ENCODE results near the gene TUBB2A. TPM values are rescaled to one million over a fixed set of nuclear protein-coding genes. Genes with fewer than 3 reads are reported as not detected.

TUBB2A gene
- polyA plus RNA-seq, 1 of the 3 experiments (the other 2 are of a cell fraction): 199 TPM

GRCh38 chr6:3162565-3163247, 5.4 kb upstream of the TUBB2A start (continued):
- no peak for TF ChIP-seq EP300 (IDR thresholded peaks at IDR 0.05; ENCODE audit: borderline replicate concordance in 1 of 2, low read depth in 1 of 2, low read length in 1 of 2)
- TF ChIP-seq GABPA (IDR thresholded peaks at IDR 0.05; ENCODE audit: low read depth): no peak
- no peak for TF ChIP-seq TCF12 (IDR thresholded peaks at IDR 0.05)
- TF ChIP-seq NFIC (IDR thresholded peaks at IDR 0.05; ENCODE audit: borderline replicate concordance): no peak
- TF ChIP-seq RAD21 (IDR thresholded peaks at IDR 0.05; ENCODE audit: low read length): no peak; the same call in 1 of the 2 replicates
- no peak for TF ChIP-seq FOSL2 (IDR thresholded peaks at IDR 0.05; ENCODE audit: borderline replicate concordance, low read depth)
- TF ChIP-seq GATA2 (CRISPR knock-in tag; IDR thresholded peaks at IDR 0.05): no peak
- TF ChIP-seq USF1 (IDR thresholded peaks at IDR 0.05; ENCODE audit: borderline replicate concordance, low read depth): no peak
- TF ChIP-seq REST (IDR thresholded peaks at IDR 0.05; ENCODE audit: low read depth, low read length): no peak
- no peak for TF ChIP-seq ZBTB33 (IDR thresholded peaks at IDR 0.05; ENCODE audit: borderline replicate concordance, low read depth)
- TF ChIP-seq IRF3 (IDR thresholded peaks at IDR 0.05; ENCODE audit: low read depth, low read length): no peak
- TF ChIP-seq CHD2 (IDR thresholded peaks at IDR 0.05; ENCODE audit: low read length, partially characterized antibody): no peak
- peak; percentile 74 for TF ChIP-seq MXI1 (IDR thresholded peaks at IDR 0.05; ENCODE audit: low read depth, low read length)
- no peak for TF ChIP-seq SMC3 (IDR thresholded peaks at IDR 0.05; ENCODE audit: low read depth, low read length)
- no peak for TF ChIP-seq PBX3 (IDR thresholded peaks at IDR 0.05)
- no peak for TF ChIP-seq MEF2A (IDR thresholded peaks at IDR 0.05; ENCODE audit: borderline replicate concordance, low read depth)

Data from SK-N-SH (cell line).